NCI-H82 treated with DMSO at 0.1 percent for 48 hours (cell line): ENCODE measurements around the gene LRRC26.
"Not testable (repeated sequence)": the region's sequence is repeated elsewhere in the genome, so short reads cannot be mapped to it uniquely, and the experiment has no call there.

Experiments
- DNase-seq: peaks from one replicate; lab custom pipeline; 2025; ENCODE audit not compliant: unreplicated experiment; lab: John Stamatoyannopoulos, UW

The LRRC26 gene

DNA sequence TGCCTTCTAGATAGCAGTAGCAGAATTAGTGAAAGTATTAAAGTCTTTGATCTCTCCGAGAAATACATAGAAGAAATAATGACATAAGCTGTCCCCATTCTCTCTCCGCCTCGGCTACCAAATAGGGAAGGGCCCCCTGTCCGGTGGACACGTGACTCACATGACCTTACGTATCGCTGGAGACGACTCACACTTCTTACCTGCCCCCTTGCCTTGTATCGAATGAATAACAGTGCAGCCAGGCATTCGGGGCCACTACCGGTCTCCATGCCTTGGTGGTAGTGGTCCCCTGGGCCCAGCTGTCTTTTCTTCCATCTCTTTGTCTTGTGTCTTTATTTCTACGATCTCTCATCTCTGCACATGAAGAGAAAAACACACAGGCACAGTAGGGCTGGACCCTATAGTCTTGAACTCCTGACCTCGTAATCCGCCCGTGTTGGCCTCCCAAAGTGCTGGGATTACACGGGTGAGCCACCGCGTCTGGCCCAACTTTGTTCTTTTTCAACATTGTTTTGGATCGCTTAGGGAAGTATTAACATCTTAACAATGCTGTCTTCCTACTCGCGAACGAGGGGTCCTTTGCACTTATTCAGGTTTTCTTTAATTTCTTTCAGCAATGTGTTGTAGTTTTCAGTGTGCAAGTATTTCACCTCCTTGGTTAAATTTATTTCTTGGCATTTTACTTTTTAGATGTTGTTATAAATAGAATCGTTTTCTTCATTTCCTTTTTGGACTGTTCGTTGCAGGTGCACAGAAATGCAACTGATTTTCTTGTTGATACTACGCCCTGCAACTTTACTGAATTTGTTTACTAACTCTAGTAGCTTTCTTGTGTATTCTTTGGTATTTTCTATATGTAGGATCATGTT, 47.7 kb downstream of the LRRC26 start:
- not testable (repeated sequence) for DNase-seq
